GM19463 (cell line): ENCODE measurements around the gene MDC1.
A peak's percentile ranks its signal among the peaks of the same experiment; 100 is the strongest.

Source experiments
- ATAC-seq: cut with Tn5 transposase; IDR thresholded peaks from one replicate; pipeline ENCODE4 v1.9.1; 2021; ENCODE audit warnings: mild to moderate bottlenecking, moderate library complexity; ENCODE audit not compliant: unreplicated experiment

MDC1 gene

GRCh38 chr6:30747902-30748769 is 31.1 kb upstream of the MDC1 start:
- no peak for ATAC-seq

DNA sequence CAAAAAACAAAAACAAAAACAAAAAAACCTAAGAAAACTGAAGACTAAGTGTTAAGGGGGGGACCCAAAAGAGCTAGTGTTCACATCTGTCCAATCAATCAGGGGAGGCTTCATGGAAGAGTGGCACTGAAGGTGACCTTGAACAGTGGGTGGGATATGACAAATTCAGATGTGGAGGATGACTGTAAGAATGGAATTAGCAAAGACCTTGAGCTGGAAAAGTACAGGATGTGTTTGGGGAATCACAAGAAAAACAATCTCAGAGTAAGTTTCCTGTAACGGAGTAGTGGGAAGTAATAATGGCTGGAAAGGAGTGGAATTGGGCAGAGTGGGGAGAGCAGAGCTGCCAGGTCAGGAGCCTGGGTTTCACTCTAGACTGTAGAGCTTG is 30.2 kb upstream of the MDC1 start:
- ATAC-seq: no peak

GRCh38 chr6:30744054-30744805 is 27.1 kb upstream of the MDC1 start, which contains the start of gene IER3:
Gene IER3, minus strand, starts transcription at chr6:30744547. Its CDS starts 29 bp downstream, at chr6:30744518.
- peak; percentile 31 for ATAC-seq

DNA sequence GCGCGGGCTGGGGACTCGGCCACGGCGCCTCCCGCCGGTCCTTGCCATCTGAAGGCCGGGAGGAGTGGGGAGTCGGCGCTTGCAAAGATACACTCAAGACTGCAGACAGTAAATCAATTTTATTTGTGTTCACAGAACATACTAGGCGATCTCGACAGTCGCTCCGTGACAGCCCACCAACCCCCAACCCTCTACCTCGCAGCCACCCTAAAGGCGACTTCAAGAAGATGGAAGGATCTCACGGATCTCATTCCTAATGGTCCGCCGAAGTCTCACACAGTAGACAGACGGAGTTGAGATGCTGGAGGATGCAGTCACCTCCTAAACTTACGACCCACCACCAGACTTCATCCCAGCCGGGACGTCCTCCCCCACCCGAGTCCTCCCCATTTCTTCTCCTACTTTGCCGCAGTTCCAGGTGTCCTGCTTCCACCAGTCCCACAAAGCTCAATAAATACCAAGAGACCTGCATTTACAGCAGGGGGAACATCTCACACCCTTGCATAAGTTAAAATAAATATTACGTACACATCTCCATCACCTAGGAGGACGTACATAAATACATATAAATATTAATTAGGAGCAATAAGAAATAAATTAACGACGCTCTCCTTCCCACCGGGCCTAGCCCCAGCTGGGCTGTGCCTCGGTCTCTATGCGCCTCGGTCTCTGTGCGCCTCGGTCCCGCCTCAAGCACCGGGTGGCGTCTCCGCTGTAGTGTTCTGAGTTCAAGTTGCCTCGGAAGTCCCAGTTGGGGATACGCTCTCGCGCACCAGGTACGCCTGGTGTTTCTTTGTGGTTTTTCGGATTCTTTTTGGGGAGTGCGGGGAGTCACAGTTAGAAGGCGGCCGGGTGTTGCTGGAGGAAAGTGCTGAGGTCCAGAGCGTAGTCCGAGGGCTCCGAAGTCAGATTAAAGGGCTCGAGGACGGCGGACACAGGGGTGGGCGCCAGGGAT is 26.3 kb upstream of the MDC1 start:
- peak; percentile 25 for ATAC-seq

DNA sequence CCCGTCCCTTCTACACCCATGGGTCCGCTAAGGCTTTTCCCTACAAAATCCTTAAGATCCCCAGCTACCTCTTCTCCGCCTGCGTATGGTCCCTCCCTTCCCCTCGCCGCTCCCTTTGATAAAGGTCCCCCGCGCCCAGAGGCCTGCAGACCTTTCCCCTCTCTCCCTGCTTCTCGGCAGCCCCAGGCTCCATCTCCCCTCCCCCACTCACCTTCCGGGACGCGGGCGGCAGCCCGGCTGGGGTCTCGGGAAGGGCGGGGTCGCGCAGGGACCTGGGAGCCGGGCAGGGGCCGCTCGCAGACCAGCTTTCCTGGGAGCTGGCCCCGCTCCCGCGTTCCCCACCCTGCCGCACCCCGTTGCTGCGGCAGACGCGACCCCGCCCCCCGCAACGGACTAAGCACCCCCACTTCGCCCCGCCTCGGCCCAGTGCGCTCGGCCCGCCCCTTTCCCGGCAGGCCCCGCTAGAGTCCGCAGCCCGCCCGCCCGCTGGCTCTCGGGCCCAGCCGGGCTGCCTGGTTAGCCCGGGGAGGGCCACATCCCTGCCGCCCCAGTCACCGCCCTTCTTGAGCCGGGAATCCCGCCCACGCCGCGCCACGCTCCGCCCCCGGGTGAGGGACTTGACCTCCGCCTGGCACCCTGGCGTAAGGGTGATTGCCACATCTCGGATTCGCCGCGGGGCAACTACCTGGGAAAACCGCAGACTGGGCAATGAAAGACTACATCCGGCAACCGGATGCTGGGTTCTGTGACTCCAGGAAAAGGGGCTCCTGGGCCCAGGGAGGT is 25.4 kb upstream of the MDC1 start, which contains the start of gene FLOT1:
FLOT1 (minus strand) TSS at position 372 of the 783 bp plus-strand sequence. CDS start 498 bp downstream, outside the sequence.
- ATAC-seq: peak; percentile 71

DNA sequence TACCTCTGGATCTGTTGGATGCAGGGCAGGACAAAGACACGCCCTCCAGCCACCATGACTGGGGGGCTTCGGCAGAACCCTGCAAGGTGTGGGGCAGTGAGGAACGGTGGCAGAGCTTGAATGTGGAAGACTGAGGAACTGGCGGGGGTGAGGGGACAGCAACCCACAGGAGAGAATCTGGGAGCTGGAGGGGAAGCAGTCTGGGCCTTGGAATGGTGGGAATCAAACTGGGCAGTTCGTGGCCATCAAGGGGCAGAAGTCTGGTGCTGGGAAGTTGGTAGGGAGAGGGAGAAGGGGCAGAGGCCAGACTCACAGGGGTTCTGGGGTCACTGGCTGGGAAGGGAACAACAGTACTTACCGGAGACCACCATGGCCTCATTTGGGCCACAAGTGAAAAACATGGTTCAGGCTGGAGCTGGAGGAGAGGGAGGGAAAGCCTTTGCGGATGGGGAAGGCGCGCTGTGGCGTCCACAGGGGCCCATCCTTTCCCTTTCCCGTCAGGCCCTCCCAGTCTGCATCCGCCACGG is 24.8 kb upstream of the MDC1 start:
- no peak for ATAC-seq

DNA sequence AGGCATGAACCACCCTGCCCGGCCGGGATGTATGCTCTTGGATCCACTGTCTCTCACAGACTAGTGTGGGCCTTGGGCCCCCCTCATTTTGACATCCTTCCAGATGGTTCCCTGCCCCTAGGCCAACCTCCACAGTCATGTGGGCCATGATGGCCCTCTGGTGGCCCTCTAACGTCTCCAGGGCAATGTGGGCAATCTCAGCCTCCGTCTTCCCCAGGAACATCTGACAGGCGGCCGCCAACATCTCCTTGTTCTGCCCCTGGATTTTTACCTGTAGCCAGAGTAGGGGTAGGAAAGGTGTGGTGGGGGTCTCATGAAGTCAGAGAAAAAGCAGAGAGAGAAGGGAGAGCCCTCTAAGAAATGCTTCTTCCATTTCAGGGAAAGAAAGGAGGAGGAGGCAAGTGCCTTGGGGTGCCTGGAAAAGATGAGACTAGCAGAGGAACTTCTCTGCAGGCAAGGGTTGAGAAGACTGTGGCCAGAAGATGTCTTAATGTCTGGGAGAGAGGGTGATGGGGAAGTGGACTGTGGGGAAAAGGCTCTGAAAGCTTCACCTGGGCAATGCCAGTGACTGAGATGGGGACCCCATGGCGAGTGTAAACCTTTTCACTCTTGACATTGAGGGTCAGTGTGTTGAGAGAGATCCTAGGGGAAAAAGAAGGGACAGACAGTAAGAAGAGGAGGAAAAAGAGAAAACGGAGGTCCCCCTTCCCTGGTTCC is 24.1 kb upstream of the MDC1 start:
- ATAC-seq: no peak

DNA sequence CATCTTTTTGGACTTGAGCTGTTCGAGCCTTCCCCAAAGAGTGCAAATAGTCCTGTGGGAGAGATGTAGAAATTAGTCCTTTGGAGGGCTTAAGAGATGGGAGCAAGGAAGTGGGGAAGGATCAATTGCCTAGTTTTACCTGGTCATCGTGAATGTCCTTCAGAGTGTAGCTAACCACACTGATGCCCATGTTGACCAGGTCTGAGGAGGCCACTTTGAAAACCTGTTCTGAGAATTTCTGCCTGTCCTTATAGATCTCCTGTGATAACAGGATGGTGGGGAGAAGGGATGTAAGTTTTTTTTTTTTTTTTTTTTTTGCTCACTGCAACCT is 23.4 kb upstream of the MDC1 start:
- no peak for ATAC-seq

- no peak for ATAC-seq
These were observed 21.5 kb upstream of the MDC1 start for GRCh38 chr6:30738532-30738931.

- no peak for ATAC-seq
These were observed 18.7 kb upstream of the MDC1 start for GRCh38 chr6:30735668-30736314.

DNA sequence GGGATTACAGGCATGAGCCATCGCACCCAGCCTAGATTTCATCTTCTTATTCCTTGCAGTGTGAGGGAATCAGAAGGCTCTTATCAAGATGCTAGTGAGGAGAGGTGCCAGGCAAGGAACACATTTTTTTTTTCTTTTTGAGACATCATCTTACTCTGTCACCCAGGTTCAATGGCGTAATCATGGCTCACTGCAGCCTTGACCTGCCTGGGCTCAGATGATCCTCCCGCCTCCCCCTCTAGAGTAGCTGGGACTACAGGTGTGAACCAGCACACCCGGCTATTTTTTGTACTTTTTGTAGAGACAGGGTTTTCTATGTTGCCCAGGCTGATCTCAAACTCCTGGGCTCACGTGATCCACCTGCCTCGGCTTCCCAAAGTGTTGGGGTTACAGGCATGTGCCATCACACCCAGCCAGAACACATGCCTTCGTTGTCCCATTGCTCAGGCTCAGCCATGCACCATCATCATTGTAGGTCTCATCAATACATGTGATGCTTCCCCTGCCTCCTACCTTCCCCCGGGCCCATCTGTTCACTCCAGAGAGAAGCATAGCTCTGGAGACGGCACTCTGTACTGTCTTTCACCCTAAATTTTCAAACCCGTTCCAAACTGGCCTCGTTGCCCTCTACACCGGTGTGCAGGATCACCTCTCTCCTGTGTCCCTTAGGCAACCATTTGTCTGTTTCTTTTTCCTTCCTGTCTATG is 15.3 kb upstream of the MDC1 start:
- ATAC-seq: no peak

GRCh38 chr6:30730601-30731435 is 13.7 kb upstream of the MDC1 start:
- peak; percentile 58 for ATAC-seq

- ATAC-seq: no peak
These were observed 11.0 kb upstream of the MDC1 start for GRCh38 chr6:30727920-30728553.

- no peak for ATAC-seq
These were observed 9.7 kb upstream of the MDC1 start for GRCh38 chr6:30726506-30727413.

DNA sequence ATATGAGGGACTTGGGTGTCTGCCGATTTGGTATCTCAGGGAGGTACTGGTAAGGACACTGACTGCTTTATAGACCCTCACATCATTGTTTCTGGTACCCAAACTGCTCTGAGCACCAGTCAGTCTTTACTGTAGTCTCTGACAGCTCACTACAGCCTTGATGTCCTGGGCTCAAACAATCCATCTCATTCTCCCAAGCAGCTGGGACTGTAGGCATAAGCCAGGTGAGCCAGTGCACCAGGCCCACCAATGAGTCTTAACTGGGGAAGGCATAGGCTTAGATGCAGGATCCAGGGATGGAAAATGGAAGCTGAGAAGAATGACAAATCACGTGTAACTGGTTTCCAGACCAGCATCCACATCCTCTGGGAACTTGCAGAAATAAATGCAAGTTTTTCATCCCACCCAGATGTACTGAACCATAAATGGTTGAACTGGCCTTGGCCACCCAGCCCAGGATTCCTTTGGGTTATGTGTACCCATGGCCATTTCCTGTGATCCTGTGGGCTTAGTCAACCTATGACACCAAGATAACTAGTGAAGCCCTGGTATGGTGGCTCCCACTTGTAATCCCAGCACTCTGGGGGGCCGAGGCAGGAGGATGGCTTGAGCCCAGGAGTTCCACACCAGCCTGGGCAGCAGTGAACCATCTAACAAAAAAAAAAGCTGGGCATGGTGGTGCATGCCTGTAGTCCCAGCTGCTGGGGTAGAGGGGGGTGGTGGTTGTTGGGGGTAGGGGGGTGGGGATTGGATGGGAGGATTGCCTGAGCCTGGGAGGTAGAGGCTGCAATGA is 8.8 kb upstream of the MDC1 start:
- ATAC-seq: no peak
